Measurements from ENCODE around the gene PEPD.

The PEPD gene

DNA sequence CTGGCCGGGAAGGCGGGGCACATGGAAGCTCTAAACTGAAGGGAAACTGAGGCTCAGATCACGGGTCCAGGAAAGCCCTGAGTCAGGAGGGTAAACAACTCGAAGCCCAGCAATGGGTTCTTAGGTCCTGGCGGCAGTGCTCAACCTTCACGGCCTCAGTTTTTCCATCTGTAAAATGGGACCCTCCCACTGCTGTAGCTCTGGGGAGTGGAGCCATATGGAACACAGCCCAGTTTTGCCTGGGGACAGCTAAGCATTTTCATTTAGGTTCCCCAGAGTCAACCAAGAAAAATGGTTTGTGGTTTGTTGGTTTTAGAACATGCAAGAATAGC is 117.7 kb downstream of the PEPD start:
- no peak for DNase-seq

DNA sequence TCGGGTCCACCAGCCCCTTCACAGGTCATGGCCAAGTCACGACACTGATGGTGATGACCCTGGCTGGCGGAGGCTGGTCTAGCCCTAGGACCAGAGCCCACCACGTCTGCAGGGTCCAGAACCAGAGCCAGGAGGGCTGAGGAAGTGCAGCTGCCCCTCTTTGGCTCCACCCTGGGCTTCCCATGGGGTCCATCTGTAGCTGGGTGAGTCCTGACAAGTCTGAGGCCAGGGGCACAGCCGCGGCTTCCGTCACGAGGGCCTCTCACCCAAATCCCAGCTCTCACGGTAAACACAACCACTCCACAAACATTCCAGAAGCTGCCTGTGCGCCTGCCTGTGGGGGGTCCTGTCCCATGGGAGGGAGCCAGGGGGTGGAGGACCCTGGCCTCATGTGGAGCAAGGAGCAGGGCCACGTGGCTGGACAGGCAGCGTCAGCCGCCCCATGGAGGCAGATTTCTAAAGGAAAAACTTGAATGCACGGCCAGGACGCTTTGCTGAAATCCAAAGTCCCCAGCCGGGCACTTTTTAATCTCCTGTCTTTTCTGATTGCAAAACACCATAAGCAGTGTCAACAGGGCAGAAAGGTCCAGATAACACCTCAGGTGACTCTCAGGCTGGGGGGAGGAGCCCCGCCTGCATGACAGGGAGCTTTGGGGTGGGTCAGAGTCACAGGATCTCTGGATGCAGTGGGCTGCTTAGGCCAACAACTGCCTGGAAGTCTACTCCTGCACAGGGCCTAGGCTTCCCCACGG is 118.2 kb downstream of the PEPD start:
- no peak for DNase-seq

DNA sequence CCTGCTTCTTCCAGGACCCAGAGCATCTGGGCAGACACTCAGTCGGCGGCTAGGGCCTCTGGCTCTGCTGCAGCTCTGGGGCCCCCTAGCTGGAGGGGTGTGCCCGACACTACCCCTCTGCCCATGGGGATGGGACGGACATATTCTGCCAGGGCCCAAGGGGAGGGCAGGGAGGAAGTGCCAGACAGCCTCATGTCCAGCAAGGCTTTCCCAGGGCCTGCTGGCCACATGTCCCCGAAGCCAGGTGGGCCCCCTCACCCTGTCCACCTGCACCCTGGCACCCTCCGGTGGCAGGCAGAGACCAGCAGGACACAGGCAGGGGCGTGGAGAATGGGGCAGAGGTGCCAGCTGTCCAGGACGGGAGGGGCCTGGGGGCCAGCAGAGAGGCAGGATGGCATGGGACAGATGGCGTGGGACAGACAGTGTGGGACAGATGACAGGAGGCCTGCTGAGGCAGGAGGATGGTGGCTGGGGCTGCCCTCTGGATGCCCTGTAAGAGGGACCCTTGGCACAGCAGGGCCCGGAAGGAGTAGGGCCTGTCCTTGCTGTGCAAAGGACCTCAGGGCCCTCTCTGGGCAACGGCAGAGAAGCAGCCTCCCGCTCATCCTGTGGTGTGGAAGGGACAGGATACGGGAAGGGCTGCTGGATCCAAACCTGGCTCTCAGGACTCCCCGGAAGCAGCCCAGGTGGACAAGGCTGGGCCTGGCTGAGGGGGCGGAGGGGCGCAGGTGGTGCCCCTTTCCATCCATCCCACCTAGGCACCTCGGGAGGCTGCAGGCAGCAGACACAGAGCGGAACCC is 119.0 kb downstream of the PEPD start:
- DNase-seq, result no peak

DNA sequence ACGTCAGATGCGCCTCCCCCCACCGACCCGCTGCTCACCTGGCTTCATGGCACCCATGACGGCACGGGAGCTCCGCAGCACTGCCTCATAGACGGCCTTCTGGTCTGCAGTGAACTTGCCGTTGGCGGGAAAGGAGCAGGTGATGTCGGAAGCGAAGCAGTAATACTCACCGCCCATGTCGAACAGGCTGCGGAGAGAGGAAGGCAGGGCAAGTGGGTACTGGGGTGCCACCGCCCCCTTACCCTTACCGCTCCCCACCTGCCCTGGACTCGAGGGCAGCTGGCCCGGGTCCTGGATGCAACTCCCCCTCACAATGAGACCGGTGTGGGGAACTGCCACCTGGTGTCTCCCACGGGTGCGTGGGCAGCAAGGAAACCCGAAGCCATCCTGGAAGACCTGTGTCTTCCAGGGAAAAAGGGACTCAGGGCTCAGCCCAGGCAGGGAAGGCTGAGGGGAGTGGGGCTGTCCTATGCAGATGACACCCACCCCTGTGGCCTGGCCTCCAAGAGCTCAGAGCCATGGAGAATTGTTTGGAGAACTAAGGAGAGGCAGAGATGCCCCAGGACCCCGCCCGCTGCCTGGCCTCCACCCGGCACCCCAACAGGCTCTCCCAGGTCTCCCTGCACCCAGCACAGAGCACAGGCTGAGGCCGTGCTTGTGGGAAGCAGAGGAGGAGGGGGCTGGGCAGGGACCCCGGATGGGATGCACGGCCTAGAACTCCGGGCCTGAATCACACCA is 119.7 kb downstream of the PEPD start:
- DNase-seq, result no peak

DNA sequence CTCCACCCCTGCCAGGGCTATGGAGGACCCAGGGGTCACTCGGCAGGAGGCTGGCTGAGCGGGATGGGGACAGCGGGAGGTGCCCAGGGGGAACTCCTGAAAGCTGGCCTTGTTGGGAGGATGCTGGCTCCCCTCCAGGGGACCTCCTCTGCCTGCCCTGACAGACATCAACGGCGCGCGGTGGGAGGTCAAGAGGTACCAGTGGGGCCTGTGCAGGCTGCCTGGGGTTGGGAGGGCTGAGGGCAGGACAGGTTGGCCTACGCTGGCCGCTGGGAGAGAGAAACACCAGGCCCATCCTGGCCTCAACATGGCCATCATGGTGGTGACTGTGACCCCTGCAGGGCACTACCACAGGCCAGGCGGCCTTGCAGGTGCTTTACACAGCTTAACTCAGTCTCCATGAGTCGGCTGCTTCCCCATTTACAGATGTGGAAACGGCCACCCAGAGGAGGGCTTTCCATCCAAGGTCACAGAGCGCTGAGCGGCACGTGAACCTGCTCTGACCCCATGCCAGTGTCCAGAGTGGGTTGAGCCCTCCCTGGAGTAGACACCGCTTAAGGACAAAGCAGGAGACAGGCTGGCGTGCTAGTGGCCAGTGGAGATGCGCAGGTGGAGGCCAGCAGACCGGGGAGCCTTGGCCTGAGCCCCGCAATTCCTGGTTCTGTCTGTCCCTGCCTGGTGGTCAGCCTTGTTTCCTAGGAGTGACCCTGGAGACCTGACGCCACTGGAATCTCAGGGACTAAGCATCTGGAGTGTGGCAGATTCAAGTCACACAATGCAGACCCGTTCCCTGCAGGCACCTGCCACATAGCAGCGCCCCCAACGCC is 120.5 kb downstream of the PEPD start:
- DNase-seq, result no peak

DNA sequence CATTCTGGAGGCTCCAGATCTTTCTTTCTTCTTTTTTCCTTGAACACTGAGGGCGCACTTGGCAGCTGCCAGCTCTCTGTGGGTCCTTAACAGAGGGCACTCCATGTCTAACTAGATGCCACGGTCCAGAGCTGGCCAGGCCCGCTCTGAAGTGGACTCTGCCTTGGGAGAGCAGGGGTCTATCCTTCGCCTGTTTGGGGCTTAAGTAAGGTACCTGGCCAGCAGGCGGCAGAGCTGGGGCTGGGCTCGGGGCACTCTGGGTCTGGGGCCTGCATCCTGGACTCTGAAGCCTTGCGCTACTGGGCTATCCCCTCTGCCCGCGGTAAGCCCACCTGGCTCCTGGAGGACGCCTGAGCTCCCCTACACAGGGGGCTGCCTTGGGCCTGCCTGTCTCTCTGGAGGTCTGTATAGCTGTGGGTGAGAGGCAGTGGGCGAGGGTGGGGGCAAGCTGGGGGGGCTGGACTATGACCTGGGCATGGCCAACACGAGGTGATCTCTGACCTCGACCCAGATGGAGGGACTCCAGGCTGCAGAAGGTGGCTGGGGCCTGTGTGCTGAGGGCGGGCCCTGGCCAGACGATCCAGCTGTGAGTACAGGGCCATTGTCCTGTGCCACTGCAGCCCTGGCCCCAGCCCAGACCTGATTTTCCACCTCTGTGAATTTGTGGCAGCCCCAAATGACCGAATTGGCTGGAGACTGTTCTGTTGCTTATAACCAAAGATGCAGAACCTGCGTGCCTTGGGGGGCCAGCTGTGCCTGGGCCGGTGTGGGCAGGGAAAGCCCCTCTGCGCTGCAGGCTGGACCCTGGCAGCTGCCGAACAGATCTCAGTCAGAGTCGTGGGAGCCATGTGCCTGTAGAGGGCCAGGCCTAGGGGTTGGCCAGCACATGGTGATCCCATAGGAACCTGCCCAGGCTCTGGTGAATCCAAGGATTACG is 121.6 kb downstream of the PEPD start:
- DNase-seq, result no peak

DNA sequence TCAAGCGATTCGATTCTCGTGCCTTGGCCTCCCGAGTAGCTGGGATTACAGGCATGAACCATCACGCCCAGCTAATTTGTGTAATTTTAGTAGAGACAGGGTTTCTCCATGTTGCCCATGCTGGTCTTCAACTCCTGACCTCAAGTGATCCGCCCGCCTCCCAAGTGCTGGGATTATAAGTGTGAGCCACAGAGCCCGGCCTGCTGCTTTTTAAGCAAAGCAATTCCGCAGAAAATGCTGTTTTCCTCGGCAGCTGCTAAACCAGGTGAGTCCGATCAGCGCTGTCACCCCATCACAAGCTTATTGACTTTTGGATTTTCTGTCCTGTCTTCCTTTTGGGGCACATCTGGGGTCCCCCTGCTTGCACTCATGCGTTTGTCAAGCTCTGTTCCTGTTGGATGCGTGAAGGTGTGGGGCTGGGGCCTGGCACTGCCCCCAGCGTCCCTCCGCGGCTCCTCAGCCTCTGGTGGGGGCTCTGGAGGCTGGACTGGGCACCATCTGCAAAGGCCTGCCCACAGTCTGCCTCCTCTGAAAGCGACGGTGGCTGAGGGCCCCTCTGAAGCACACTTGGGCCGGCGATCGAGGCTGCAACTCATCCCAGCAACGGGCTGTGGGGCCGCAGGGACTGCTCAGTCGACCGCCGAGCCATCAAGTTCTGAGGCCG is 122.4 kb downstream of the PEPD start:
- DNase-seq, result no peak

DNA sequence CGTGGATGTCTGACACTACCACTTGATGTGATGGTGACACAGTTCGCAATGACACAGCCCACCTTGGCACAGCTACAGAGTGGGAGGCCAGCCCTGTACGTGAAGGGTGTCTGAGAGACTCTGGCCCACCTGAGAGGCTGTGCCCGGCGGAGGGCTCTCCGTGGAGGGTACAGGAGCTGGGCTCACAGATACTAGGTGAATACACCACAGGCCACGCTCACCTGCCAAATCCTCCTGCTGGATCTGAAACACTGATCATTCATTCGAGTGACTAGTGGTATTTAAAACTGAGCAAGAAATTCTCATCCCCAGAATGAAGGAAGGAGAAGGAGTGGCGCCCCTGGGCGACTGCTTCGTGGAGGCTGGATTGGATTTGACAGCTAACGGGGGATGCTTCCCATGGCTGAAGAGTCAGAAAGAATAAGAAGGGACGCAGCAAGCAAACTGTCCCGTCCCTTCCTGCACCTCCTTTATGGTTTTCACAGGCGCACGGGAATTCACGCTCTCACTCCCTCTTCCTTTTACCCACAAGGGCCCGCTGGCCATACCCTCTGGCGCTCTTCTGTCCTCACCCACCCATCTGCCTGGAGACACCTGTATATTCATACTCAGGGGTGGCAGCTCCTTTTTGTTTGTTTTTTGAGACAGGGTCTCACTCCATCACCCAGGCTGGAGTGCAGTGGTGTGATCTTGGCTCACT is 123.1 kb downstream of the PEPD start:
- no peak for DNase-seq

DNA sequence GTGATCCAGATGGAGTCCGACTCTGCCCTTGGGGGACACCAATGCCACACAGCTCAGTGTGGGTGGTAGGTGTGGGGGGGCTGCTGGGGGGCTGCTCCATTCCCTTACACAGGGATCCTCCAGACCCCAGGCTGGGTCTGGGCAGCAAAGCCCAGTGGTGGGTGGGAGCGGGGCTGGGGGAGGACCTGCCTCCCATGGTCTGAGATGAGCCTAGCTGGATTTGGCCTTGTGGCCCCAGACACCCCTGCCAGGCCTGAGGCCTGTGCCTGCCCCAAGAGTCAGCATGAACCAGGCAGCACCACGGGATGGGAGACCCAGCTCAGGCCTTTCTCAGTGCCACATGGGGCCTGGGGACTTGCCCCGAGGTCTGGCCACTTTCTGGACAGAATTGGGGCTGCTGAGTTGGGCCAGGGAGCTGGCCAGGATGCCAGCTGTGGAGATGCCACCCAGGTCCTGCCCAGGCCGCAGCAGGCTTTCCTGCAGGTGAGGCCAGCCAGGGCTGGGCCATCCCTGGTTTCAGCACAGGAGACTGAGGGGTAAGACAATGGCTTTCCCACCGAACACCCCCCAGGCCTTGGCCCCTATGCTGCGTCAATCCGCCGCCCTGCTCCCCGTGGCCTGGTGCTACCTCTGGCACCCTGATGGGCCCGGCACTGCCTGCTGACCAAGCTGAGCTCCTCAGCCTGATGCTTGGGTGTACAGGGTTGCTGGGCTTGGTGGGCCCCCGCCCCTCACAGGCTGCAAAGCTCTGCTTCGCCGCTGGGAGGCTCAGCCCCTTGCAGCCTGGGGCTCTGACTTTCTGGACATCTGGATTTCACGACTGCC is 123.8 kb downstream of the PEPD start:
- no peak for DNase-seq

DNA sequence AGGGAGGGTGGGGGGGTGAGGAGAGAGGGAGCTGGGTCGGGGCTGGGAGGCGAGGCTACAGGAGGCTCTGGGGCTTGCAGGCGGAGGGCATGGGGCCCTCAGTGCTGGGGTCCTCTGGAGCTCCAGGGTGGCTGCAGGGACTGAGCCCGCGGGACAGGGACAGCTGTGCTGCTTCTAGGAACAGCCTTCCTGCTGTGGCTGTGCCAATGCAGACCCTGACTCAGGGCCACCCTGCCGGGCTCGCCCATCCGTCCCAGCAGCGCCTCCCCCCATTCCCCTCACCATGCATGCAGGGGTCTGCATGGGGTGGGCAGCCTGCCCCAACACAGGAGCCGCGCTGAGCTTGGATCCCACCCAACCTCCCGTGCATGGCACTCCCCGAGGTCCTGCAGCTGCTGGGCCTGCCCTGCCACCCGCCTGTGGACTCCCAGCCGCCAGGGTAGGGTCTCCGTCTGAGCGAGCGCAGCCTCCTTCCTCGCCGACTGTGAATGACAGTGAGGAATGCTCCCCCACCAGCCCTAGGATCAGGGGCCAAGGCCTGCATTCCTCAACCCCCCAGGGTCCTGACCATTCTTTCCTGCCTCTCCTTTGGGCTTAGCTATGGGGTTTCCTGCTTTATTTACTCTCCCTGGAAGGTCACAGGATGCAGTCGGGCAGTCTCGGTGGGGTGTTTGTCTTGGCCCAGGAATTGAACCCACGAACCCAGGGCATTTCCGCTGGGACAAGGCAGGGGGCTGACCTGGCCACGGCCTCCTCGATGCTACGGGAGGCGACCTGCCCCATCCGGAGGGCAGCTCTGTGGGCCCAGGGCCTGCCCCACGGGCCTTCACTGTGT is 124.7 kb downstream of the PEPD start:
- DNase-seq, result no peak

DNA sequence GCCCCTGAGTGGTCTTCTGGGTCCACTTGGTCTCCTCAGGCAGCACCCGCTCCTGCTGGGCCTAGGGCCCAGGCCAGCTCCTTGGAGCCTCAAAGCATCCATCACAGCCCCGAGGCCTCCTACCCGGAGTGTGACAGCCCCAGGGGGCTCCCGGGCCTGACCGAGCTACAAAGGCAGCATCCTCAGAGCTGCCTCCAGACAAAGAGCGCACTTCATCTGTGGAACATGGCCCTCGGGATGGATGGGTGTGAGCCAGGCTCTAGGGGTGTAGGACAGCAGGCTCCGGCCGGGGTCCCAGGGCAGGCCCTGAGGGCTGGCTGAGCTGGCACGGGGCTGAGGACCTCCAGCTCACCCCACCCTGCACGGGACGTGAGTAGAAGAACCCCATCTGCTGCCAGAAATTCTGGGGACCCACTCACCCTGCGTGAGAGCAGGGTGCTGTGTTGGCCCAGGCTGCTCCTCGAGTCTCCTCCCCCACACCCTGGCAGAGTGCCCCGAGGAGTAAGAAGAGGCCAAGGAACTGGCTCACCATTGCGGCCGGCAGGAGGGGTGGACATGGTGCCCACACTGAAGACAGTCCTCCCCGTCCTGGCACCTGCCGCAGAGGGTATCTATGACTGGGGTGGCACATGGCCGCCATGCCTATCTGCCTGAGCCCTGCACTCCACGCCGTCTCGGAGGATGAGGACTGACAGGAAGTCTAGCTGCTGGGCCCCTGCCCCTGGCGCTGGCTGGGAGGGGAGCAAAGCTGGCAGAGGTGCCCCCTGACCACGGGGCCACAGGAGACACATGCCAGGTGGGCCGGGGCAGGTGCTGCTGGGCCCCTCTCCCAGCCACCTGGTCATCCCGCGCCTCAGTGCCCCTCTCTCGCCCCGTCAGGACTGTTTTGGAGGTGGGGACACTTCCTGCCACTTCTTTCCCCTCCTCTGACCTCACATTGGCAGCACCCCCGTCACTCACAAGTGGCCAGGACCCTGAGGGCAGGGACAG is 125.7 kb downstream of the PEPD start:
- no peak for DNase-seq

DNA sequence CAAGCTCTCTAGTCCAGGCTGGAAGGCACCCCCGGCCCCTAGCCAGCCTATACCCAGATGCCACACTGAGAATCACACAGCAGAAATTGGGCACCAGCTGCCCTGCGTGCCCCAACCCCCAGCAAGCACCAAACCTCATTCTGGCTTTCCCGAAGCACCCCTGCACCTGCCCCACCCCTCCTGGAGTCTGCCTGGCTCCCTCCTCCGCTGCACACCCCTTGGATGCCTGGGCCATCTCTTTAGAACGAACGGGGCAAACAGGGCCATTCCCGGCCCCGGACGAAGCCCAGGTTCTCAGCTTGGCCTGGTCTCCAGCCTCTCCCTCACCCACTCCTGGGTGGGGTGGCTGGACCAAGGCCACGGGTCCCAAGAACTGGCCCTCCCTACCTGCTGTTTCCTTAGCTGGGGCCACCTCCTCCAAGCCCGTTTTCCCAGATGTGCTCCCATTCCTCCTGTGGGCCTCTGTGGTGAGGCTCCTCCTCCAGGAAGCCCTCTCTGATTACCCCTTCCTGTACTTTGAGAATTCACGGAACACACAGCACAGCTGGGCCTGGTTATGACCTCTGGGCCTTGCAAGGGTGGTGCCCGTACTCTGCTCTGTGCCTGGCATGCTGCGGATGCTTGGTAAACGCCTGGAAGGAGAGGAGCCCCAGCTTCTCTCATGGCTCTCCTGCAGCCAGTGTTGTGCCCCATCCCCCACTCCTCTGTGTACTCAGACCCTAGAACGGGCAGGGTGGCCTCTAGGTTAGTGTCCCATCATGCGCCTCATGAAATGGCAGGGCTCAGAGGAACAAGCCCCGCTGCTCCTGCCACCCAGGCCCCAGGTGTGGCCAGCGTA is 126.6 kb downstream of the PEPD start:
- no peak for DNase-seq

DNA sequence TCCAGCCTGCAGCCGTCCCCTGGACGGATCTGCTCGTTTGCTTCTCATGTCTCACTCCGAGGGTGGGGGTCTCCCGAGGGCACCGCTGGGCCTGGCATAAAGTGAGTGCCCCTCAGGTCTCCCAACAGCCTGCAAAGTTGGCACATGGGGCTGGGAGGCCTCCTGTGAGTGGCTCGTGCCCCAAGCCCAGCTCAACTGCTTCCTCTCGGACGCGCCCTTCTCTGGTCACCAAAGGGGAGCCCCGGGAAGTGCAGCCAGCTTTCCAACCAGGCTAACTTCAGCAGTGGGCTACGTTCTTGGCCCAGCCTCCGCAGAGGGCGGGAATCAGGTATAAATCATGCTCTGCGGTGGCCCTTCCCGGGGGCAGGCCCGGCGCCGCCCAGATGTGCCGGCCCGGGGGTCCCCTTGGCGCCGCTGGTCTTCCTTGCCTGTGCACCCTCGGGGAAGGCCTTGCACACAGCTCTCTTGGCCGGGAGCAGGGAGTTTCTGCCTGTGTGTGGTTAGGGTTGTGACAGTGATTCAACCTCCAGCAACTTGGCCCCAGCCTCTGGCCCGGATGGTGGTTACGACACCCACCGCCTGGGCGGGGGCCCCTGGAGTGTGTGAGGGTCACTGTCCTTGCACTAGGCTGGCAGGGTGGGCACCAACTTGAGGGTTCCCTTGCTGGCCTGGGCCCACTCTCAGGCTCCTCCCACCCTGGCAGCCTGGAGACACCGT is 127.4 kb downstream of the PEPD start:
- no peak for DNase-seq

DNA sequence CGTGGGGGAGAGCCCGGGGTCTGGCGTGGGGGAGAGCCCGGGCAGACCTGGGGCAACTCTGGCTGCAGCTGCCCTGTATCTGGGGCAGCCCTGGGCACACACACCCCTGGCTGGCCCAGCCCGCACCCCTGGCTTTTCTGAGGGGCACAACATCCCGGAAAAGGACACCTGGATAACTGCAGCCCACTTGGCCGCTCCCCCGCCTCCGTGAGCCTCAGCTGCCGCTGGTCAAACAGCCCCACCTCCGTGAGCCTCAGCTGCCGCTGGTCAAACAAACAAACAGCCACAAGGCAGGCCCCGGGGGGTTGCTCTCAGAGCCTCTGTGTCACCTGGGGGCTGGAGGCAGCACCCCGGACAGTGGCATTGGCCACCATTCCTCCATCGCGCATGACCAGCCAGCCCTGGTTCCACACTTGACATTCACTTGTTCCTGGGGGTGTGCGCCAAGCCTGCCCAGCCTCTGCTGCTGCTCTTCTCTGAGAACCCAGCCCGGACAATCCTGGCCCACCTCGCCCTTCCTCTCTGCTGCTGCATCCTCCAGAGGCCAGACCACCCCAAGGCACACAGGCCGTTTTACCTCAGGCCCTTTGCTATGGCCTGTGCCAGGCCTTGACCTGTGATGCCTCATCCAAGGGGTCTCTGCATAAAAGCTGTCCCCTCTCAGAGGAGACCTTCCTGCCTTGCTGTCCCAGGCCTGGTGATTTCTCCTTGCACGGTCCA is 128.1 kb downstream of the PEPD start:
- no peak for DNase-seq

Measured in activated CD4-positive, alpha-beta T cell treated with anti-CD3 and anti-CD28 coated beads for 4 hours (primary cell).